Common myeloid progenitor, CD34-positive (primary cell): Measurements from ENCODE around the gene CD79A.

Source experiments
- CTCF ChIA-PET: fragments of 350-600 bp; sonication (Branson Sonifier 250); formaldehyde crosslinking; loops from one replicate; lab custom pipeline; 2021; ENCODE audit warnings: antibody characterized with exemption; lab: Charles Lee
- POLR2A ChIA-PET: fragments of 350-600 bp; sonication (Branson Sonifier 250); formaldehyde crosslinking; loops from one replicate; lab custom pipeline; 2021; ENCODE audit warnings: antibody characterized with exemption; lab: Charles Lee
- DNase-seq, 3 donors: peaks; one replicate each; pipeline versions ENCODE4 v3.0.0 to v3.0.0-alpha.2; 2013
- H3K27ac ChIP-seq, 2 experiments: 1 replicate in 1 of 2; 2 replicates in 1 of 2; pipeline ENCODE4 v1.7.0; 2013; ENCODE audit warnings: inconsistent platforms in 2 of 2, low read length in 2 of 2, mild to moderate bottlenecking in 2 of 2, low read depth in 1 of 2, moderate library complexity in 1 of 2; ENCODE audit not compliant: severe bottlenecking in 2 of 2, insufficient read depth in 1 of 2, poor library complexity in 1 of 2
- H3K27me3 ChIP-seq, 5 experiments: replicated peaks in 2 of 5; 1 replicate in 3 of 5; 2 replicates in 2 of 5; pipeline versions ENCODE4 v1.6.1 to v1.7.0; 2013; ENCODE audit warnings: low read length in 4 of 5, mild to moderate bottlenecking in 2 of 5, moderate library complexity in 2 of 5, inconsistent platforms in 1 of 5; ENCODE audit not compliant: insufficient read depth in 5 of 5, control insufficient read depth in 4 of 5
- H3K36me3 ChIP-seq, 4 experiments: 1 replicate in 2 of 4; 2 replicates in 2 of 4; pipeline versions ENCODE4 v1.6.1 to v1.7.0; 2013; ENCODE audit warnings: low read length in 3 of 4, control low read depth in 1 of 4, mild to moderate bottlenecking in 1 of 4; ENCODE audit not compliant: control insufficient read depth in 4 of 4, insufficient read depth in 4 of 4
- H3K4me1 ChIP-seq, 4 experiments: 1 replicate in 3 of 4; 2 replicates in 1 of 4; pipeline versions ENCODE4 v1.6.1 to v1.7.1; 2013; ENCODE audit warnings: low read length in 3 of 4, mild to moderate bottlenecking in 3 of 4, control low read depth in 1 of 4, inconsistent platforms in 1 of 4, moderate library complexity in 1 of 4; ENCODE audit not compliant: control insufficient read depth in 4 of 4, insufficient read depth in 4 of 4; ENCODE audit errors: control extremely low read depth in 1 of 4
- H3K4me3 ChIP-seq, 7 experiments: 1 replicate in 4 of 7; 2 replicates in 3 of 7; pipeline versions ENCODE4 v1.5.1 to v1.7.0; 2013; ENCODE audit warnings: mild to moderate bottlenecking in 7 of 7, low read length in 6 of 7, moderate library complexity in 6 of 7, inconsistent platforms in 2 of 7, low read depth in 2 of 7, control low read depth in 1 of 7; ENCODE audit not compliant: insufficient read depth in 4 of 7, control insufficient read depth in 1 of 7; ENCODE audit errors: extremely low read depth in 1 of 7
- H3K9me3 ChIP-seq, 5 experiments: 1 replicate in 4 of 5; 2 replicates in 1 of 5; pipeline versions ENCODE4 v1.6.1 to v1.7.1; 2013; ENCODE audit warnings: low read length in 4 of 5, mild to moderate bottlenecking in 2 of 5, inconsistent platforms in 1 of 5, low read depth in 1 of 5, moderate library complexity in 1 of 5; ENCODE audit not compliant: control insufficient read depth in 4 of 5, insufficient read depth in 2 of 5; ENCODE audit errors: control extremely low read depth in 1 of 5
- WGBS: methylation state at CpG from one replicate; pipeline ENCODE4 v1.1.5; 2013; ENCODE audit not compliant: insufficient coverage; 5-methylcytosine and 5-hydroxymethylcytosine counted together

CD79A gene

GRCh38 chr19:41927497-41928192, 50.6 kb downstream of the CD79A start:
- H3K9me3 ChIP-seq, result no peaks in the 10 kb centered on the region
- no peaks in the 10 kb centered on the region for H3K36me3 ChIP-seq
- ChIA-PET CTCF (interaction anchor here (1.2 to 1.4 kb wide), 2 partner anchors 14 to 54 kb away, joined by 3 to 4 read pairs; no protein-coding TSS in a partner anchor), POLR2A (no interaction called here)
- peaks cover 0 to 79% (median 56%) of the 10 kb centered on the region in 5 experiments for H3K27me3 ChIP-seq
- no peak overlapping the region for H3K27ac ChIP-seq
- DNase-seq, result no peak
- H3K4me1 ChIP-seq, result peaks cover 0 to 17% (median 15%) of the 10 kb centered on the region in 4 experiments
- peak overlapping the region; percentile 48 to 80 (median 61) for H3K4me3 ChIP-seq
- WGBS, result 19% methylated on average over 18 of the region's 43 CpGs

- H3K27ac ChIP-seq, result no peak within 1 kb of the TSS
- peaks cover 0 to 19% (median 17%) of the 10 kb centered on the region in 4 experiments for H3K4me1 ChIP-seq
- no peaks in the 10 kb centered on the region for H3K9me3 ChIP-seq
- DNase-seq, result no peak
- 0% methylated on average over 37 of the region's 49 CpGs for WGBS
- CTCF ChIA-PET, result interaction anchor here (1.2 to 1.4 kb wide), 2 partner anchors 13 to 55 kb away, joined by 3 to 4 read pairs; no protein-coding TSS in a partner anchor
- peak within 1 kb of the TSS; percentile 48 to 80 (median 61) for H3K4me3 ChIP-seq
- POLR2A ChIA-PET, result no interaction called here
- H3K36me3 ChIP-seq, result no peaks in the 10 kb centered on the region
- peaks cover 0 to 73% (median 50%) of the 10 kb centered on the region in 5 experiments for H3K27me3 ChIP-seq
These were observed 51.2 kb downstream of the CD79A start, which contains the start of gene ERFL for GRCh38 chr19:41928221-41928683. ERFL (minus strand) TSS chr19:41928449; CDS start chr19:41912919, 15,530 bp downstream.

- no peaks in the 10 kb centered on the region for H3K36me3 ChIP-seq
- H3K4me3 ChIP-seq, result peak overlapping the region; percentile 16 to 80 (median 53)
- peaks cover 0 to 23% (median 22%) of the 10 kb centered on the region in 4 experiments for H3K4me1 ChIP-seq
- H3K27ac ChIP-seq, result no peak overlapping the region
- DNase-seq, result peak in 2 of 3 donors; percentile 70 to 85
- ChIA-PET CTCF (interaction anchor here (0.7 to 2.7 kb wide), 4 partner anchors 22 to 59 kb away, joined by 3 to 11 read pairs (median 4); no protein-coding TSS in a partner anchor), POLR2A (interaction anchor here (0.7 kb wide), 1 partner anchor 39 kb away, joined by 3 read pairs; no protein-coding TSS in a partner anchor)
- H3K27me3 ChIP-seq, result peaks cover 0 to 70% (median 49%) of the 10 kb centered on the region in 5 experiments
- H3K9me3 ChIP-seq, result no peaks in the 10 kb centered on the region
- 6% methylated on average over 24 of the region's 29 CpGs for whole genome bisulfite sequencing
These were observed 51.9 kb downstream of the CD79A start for GRCh38 chr19:41928754-41929535.

GRCh38 chr19:41929536-41930071, 52.5 kb downstream of the CD79A start:
- Histone ChIP-seq H3K9me3 (no peaks in the 10 kb centered on the region), H3K4me1 (peaks cover 0 to 30% (median 25%) of the 10 kb centered on the region in 4 experiments), H3K4me3 (no peak overlapping the region), H3K36me3 (no peaks in the 10 kb centered on the region), H3K27me3 (peaks cover 0 to 63% (median 43%) of the 10 kb centered on the region in 5 experiments), H3K27ac (no peak overlapping the region)
- WGBS, result 29% methylated on average over 10 of the region's 14 CpGs
- CTCF ChIA-PET, result interaction anchor here (0.7 to 2.7 kb wide), 4 partner anchors 22 to 60 kb away, joined by 3 to 11 read pairs (median 4); no protein-coding TSS in a partner anchor
- no peak for DNase-seq
- POLR2A ChIA-PET, result interaction anchor here (0.7 kb wide), 1 partner anchor 40 kb away, joined by 3 read pairs; no protein-coding TSS in a partner anchor

GRCh38 chr19:41930322-41930722, 53.2 kb downstream of the CD79A start:
- H3K27ac ChIP-seq, result no peak overlapping the region
- no peaks in the 10 kb centered on the region for H3K9me3 ChIP-seq
- peaks cover 0 to 61% (median 39%) of the 10 kb centered on the region in 5 experiments for H3K27me3 ChIP-seq
- ChIA-PET CTCF (interaction anchor here (0.9 to 2.7 kb wide), 4 partner anchors 16 to 70 kb away, joined by 3 to 11 read pairs (median 6); partner anchors contain the start of gene RPS19), POLR2A (no interaction called here)
- H3K36me3 ChIP-seq, result no peaks in the 10 kb centered on the region
- no peak overlapping the region for H3K4me3 ChIP-seq
- DNase-seq, result no peak
- peaks cover 0 to 35% (median 28%) of the 10 kb centered on the region in 4 experiments for H3K4me1 ChIP-seq
- WGBS, result 57% methylated on average over 1 of the region's 7 CpGs
